Colonic mucosa (tissue), 4 donors: Measurements from ENCODE around the gene AFAP1L2. TPM values are rescaled to one million over a fixed set of nuclear protein-coding genes. Genes with fewer than 3 reads are reported as not detected.

Experiments
- DNase-seq: peaks from one replicate; pipeline ENCODE4 v3.0.0-alpha.2; 2020
- H3K27ac ChIP-seq: fragments of 200-600 bp; one replicate; pipeline ENCODE4 v1.8.0; 2021
- H3K27me3 ChIP-seq: fragments of 200-600 bp; one replicate; pipeline ENCODE4 v1.8.0; 2021
- H3K36me3 ChIP-seq: fragments of 200-600 bp; one replicate; pipeline ENCODE4 v1.8.0; 2021
- H3K4me1 ChIP-seq: fragments of 200-600 bp; one replicate; pipeline ENCODE4 v1.8.0; 2021; ENCODE audit warnings: mild to moderate bottlenecking
- H3K4me3 ChIP-seq: fragments of 200-600 bp; one replicate; pipeline ENCODE4 v1.8.0; 2021
- H3K9ac ChIP-seq, 2 donors: one replicate each; pipeline ENCODE4 v1.7.0; 2013; ENCODE audit warnings: control low read depth in 2 of 2, low read depth in 2 of 2, low read length in 2 of 2
- H3K9me3 ChIP-seq: fragments of 200-600 bp; one replicate; pipeline ENCODE4 v1.8.0; 2021
- intact Hi-C: fragments of 100-400 bp; cut with DNase I; formaldehyde crosslinking; loops from one replicate; pipeline ENCODE4 v1.14.1; 2022
- total RNA-seq, 2 donors: library from RNA; stranded (reverse); fragmentation: NEBNext Ultra II Directional in 1 of 2; extraction: Animal tissue kit (Norgen Biotek cat#: 25700) in 1 of 2; gene quantifications; one replicate each; pipeline ENCODE4 v1.2.1, GENCODE V29; 2021
- TF ChIP-seq, protein P1 (sequence below): fragments of 200-600 bp; IDR thresholded peaks from one replicate; pipeline ENCODE4 v1.8.0; 2022; ENCODE audit warnings: antibody characterized with exemption, mild to moderate bottlenecking
- donor health status: healthy.
- donor health status: DM: no; HTN: no; CAD: no.
- donor health status: DM: no; HTN: no; CAD: no.

AFAP1L2 gene
- total RNA-seq, 2 donors from 2014 or later = 7.9 to 13.7 TPM

DNA sequence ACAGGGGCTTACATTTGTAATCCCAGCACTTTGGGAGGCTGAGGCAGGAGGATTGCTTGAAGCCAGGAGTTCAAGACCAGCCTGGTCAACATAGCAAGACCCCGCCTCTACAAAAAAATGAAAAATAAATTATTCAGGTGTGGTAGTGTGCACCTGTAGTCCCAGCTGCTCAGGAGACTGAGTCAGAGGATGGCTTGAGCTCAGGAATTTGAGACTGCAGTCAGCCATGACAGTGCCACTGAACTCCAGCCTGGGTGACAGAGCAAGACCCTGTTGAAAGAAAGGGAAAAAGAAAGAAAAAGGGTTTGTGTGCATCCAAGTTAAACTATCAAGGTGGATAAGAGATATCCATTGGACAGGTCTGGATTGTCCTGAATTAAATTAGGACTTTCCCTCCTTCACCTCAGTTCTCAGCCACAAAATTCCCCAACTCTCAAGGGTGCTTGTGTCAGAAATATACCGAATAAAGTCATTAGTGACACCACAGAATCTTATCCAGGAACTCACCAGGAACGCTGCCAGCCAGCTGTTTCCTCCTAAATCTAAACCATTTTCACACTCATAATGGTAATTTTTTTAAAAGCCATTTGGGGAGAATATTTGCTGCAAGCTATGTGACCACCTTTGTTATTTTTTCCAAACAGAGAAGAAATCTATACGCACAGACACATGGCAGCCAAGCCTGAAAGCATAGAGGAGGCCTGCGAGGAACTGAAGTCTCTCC lies 12.0 kb downstream of the AFAP1L2 start:
- intact Hi-C loops = no loop called here
- H3K4me1 ChIP-seq = no peaks in the 10 kb centered on the region
- no peaks in the 10 kb centered on the region for H3K36me3 ChIP-seq
- no peak for DNase-seq
- no peaks in the 10 kb centered on the region for H3K9me3 ChIP-seq
- H3K27ac ChIP-seq = no peak overlapping the region
- H3K27me3 ChIP-seq = no peaks in the 10 kb centered on the region
- H3K9ac ChIP-seq = no peak overlapping the region
- no peak overlapping the region for H3K4me3 ChIP-seq
- TF ChIP-seq, protein P1, sequence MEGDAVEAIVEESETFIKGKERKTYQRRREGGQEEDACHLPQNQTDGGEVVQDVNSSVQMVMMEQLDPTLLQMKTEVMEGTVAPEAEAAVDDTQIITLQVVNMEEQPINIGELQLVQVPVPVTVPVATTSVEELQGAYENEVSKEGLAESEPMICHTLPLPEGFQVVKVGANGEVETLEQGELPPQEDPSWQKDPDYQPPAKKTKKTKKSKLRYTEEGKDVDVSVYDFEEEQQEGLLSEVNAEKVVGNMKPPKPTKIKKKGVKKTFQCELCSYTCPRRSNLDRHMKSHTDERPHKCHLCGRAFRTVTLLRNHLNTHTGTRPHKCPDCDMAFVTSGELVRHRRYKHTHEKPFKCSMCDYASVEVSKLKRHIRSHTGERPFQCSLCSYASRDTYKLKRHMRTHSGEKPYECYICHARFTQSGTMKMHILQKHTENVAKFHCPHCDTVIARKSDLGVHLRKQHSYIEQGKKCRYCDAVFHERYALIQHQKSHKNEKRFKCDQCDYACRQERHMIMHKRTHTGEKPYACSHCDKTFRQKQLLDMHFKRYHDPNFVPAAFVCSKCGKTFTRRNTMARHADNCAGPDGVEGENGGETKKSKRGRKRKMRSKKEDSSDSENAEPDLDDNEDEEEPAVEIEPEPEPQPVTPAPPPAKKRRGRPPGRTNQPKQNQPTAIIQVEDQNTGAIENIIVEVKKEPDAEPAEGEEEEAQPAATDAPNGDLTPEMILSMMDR = no peak

DNA sequence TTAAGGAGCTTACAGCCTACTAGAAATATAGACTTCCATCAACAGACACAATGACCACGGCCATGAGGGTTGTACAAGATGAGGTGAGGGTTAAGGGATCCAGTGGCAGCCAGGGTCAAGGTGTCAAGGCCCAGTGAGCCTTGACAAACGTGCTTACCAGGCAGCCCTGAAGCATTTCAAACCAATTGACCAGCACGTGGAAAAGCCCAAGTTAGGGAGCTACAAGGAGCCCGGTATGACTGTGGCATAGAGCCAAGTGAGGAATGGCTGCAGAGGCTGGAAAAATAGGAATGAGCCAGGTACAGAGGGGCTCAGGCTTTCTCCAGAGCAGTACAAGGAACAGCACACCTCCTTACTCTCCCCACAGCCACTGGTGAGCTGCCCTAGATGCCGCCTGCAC lies 12.7 kb downstream of the AFAP1L2 start:
- Histone ChIP-seq H3K9ac (no peak overlapping the region), H3K27ac (no peak overlapping the region), H3K9me3 (no peaks in the 10 kb centered on the region), H3K36me3 (no peaks in the 10 kb centered on the region), H3K4me3 (no peak overlapping the region), H3K27me3 (no peaks in the 10 kb centered on the region), H3K4me1 (no peaks in the 10 kb centered on the region)
- intact Hi-C loops = no loop called here
- TF ChIP-seq, protein P1 = no peak
- DNase-seq = no peak

DNA sequence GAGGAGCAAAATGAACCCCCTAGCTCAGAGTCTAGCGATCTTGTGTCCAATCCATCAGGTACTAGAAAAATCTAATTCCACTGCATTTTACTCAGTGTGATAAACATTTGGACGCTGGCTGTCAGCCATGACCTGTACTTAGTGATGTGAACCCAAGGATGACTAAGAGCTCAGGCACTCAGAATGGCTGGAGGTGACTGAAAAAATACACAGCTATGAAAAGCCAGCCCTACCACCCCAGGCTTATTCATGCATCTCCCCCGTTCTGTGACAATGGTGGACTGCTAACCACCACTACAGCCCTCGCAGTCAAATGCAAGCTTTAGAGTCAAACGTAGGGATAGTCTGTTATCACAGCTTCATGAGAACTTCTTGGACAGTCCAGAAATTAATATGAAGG lies 14.9 kb downstream of the AFAP1L2 start:
- Histone ChIP-seq H3K27me3 (no peaks in the 10 kb centered on the region), H3K9me3 (no peaks in the 10 kb centered on the region), H3K27ac (no peak overlapping the region), H3K4me3 (no peak overlapping the region), H3K4me1 (no peaks in the 10 kb centered on the region), H3K36me3 (no peaks in the 10 kb centered on the region), H3K9ac (no peak overlapping the region)
- no peak for DNase-seq
- TF ChIP-seq, protein P1 = no peak
- intact Hi-C loops = no loop called here

DNA sequence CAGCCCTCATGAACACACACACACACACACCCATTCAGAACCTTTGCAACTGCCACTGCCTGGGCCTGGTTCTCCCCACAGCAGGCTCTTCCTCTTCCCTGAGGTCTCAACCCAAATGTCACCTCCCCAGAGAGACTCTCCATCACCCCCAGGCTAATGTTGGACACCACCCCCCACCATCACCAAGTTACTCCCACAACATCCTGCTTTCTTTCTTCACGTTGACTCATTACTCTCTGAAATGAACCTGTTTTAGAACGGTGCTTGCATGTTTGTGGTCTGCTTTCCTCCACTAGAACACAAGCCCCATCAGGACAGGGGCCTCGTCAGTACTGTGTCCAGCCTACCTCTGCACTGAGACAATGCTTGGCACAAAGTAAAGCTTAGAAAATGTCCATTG lies 16.0 kb downstream of the AFAP1L2 start:
- TF ChIP-seq, protein P1 = no peak
- H3K9ac ChIP-seq = no peak overlapping the region
- intact Hi-C loops = no loop called here
- no peak overlapping the region for H3K4me3 ChIP-seq
- H3K4me1 ChIP-seq = no peaks in the 10 kb centered on the region
- no peak overlapping the region for H3K27ac ChIP-seq
- no peak for DNase-seq
- H3K36me3 ChIP-seq = no peaks in the 10 kb centered on the region
- H3K9me3 ChIP-seq = no peaks in the 10 kb centered on the region
- H3K27me3 ChIP-seq = no peaks in the 10 kb centered on the region

DNA sequence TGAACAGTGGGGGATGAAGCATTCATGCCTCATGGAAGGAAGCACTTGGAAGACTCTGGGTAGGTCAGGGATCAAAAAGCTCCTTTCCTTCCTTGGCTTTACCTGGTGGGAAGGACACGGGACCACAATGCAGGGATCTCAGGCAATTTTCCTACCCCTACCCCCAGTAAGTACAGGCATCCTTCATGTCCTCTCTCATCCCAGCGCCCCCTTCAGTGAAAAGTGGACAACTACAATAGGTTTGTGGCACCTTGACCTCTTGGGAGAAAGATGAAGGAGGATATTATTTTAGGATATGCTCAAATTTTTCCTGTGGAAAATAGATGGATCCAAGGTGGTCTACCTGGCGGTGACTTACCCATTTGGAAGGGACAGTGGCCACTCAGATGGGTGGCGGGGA lies 16.5 kb downstream of the AFAP1L2 start:
- no peak for DNase-seq
- intact Hi-C loops = no loop called here
- H3K9ac ChIP-seq = no peak overlapping the region
- no peak overlapping the region for H3K27ac ChIP-seq
- H3K9me3 ChIP-seq = no peaks in the 10 kb centered on the region
- H3K27me3 ChIP-seq = no peaks in the 10 kb centered on the region
- TF ChIP-seq, protein P1 = no peak
- H3K36me3 ChIP-seq = no peaks in the 10 kb centered on the region
- H3K4me1 ChIP-seq = no peaks in the 10 kb centered on the region
- H3K4me3 ChIP-seq = no peak overlapping the region
